PC-3 (cell line): ENCODE measurements around the gene CYBA.

ENCODE experiments used
- EZH2 ChIP-seq: fragments of 300-600 bp; sonication (generic); IDR thresholded peaks from one replicate; pipeline ENCODE4 v1.6.1; 2017; ENCODE audit warnings: antibody characterized with exemption, mild to moderate bottlenecking, low read length; ENCODE audit not compliant: unreplicated experiment
- EZH2phosphoT487 ChIP-seq: fragments of 300-600 bp; sonication (generic); IDR thresholded peaks from 2 replicates; pipeline ENCODE4 v1.6.1; 2018; ENCODE audit warnings: mild to moderate bottlenecking, antibody characterized with exemption, low read length, borderline replicate concordance
- TF ChIP-seq, protein P1 (sequence below): fragments of 300-600 bp; sonication (generic); conservative IDR thresholded peaks from 2 replicates; pipeline ENCODE4 v1.5.1; 2017; ENCODE audit warnings: antibody characterized with exemption, low read depth, mild to moderate bottlenecking, low read length

DNA sequence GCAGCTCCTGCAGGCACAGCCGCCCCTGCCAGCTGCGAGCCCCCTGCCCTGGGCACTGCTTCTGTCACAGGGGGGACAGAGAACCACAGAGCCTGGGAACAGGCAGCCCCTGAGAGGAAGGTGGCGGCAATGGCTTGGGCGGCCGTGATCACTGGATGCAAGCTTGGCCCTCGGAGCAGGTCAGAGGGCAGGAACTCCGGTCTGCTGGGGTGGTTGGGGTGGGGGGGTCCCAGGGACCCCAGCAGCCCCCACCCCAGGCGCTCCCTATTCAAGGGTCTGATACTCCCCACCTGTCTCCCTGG is 1.9 kb upstream of the CYBA start:
- TF ChIP-seq, protein P1, sequence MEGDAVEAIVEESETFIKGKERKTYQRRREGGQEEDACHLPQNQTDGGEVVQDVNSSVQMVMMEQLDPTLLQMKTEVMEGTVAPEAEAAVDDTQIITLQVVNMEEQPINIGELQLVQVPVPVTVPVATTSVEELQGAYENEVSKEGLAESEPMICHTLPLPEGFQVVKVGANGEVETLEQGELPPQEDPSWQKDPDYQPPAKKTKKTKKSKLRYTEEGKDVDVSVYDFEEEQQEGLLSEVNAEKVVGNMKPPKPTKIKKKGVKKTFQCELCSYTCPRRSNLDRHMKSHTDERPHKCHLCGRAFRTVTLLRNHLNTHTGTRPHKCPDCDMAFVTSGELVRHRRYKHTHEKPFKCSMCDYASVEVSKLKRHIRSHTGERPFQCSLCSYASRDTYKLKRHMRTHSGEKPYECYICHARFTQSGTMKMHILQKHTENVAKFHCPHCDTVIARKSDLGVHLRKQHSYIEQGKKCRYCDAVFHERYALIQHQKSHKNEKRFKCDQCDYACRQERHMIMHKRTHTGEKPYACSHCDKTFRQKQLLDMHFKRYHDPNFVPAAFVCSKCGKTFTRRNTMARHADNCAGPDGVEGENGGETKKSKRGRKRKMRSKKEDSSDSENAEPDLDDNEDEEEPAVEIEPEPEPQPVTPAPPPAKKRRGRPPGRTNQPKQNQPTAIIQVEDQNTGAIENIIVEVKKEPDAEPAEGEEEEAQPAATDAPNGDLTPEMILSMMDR, result no peak
- TF ChIP-seq EZH2 (no peak), EZH2phosphoT487 (no peak)
